Measurements from ENCODE around the gene CHD2. TPM values are rescaled to one million over a fixed set of nuclear protein-coding genes. Genes with fewer than 3 reads are reported as not detected.

CHD2 gene
- polyA plus RNA-seq (2013): 122 TPM

- Histone ChIP-seq H3K4me3 (ENCODE audit: control insufficient read depth in 1 of 7, extremely low read depth in 1 of 7, insufficient read depth in 4 of 7, low read depth in 2 of 7, low read length in 6 of 7) (peak within 1 kb of the TSS; percentile 73 to 100 (median 92)), H3K4me1 (ENCODE audit: control extremely low read depth in 1 of 4, control insufficient read depth in 4 of 4, insufficient read depth in 4 of 4, low read length in 3 of 4) (peaks cover 12 to 27% (median 20%) of the 10 kb centered on the region in 4 experiments), H3K9me3 (ENCODE audit: control extremely low read depth in 1 of 5, control insufficient read depth in 4 of 5, insufficient read depth in 2 of 5, low read depth in 1 of 5, low read length in 4 of 5) (no peaks in the 10 kb centered on the region), H3K36me3 (ENCODE audit: control insufficient read depth in 4 of 4, insufficient read depth in 4 of 4, low read length in 3 of 4) (peaks cover 9 to 30% (median 18%) of the 10 kb centered on the region in 4 experiments), H3K27ac (ENCODE audit: insufficient read depth in 1 of 2, low read depth in 1 of 2, low read length in 2 of 2, poor library complexity in 1 of 2, severe bottlenecking in 2 of 2) (peak within 1 kb of the TSS; percentile 99 to 100), H3K27me3 (replicated peaks in 2 of 5; ENCODE audit: control insufficient read depth in 4 of 5, insufficient read depth in 5 of 5, low read length in 4 of 5) (no peaks in the 10 kb centered on the region)
- ChIA-PET POLR2A (interaction anchor here (0.6 to 2.4 kb wide), 10 partner anchors 13 to 110 kb away, joined by 3 to 44 read pairs (median 4); no protein-coding TSS in a partner anchor), CTCF (interaction anchor here (0.7 to 2.3 kb wide), 13 partner anchors 9 to 103 kb away, joined by 3 to 17 read pairs (median 6); no protein-coding TSS in a partner anchor)
- WGBS (ENCODE audit: insufficient coverage): 0% methylated on average over 10 of the region's 15 CpGs
- peak; percentile 91 to 95 (median 93) for DNase-seq
These were observed at the start of gene CHD2 for GRCh38 chr15:92899948-92900730. Gene CHD2, plus strand, starts transcription at chr15:92900324. Its CDS starts 914 bp downstream, at chr15:92901238.

GRCh38 chr15:92853222-92853621, 46.9 kb upstream of the CHD2 start:
- no peak for DNase-seq
- H3K27ac ChIP-seq (ENCODE audit: insufficient read depth in 1 of 2, low read depth in 1 of 2, low read length in 2 of 2, poor library complexity in 1 of 2, severe bottlenecking in 2 of 2): no peak overlapping the region
- CTCF ChIA-PET: interaction anchor here (0.7 to 1.6 kb wide), 3 partner anchors 22 to 49 kb away, joined by 3 to 6 read pairs (median 3); no protein-coding TSS in a partner anchor
- peaks cover 2 to 19% (median 6%) of the 10 kb centered on the region in 4 experiments for H3K4me1 ChIP-seq (ENCODE audit: control extremely low read depth in 1 of 4, control insufficient read depth in 4 of 4, insufficient read depth in 4 of 4, low read length in 3 of 4)
- WGBS (ENCODE audit: insufficient coverage): 84% methylated on average over 9 of the region's 9 CpGs
- no peaks in the 10 kb centered on the region for H3K36me3 ChIP-seq (ENCODE audit: control insufficient read depth in 4 of 4, insufficient read depth in 4 of 4, low read length in 3 of 4)
- no peak overlapping the region for H3K4me3 ChIP-seq (ENCODE audit: control insufficient read depth in 1 of 7, extremely low read depth in 1 of 7, insufficient read depth in 4 of 7, low read depth in 2 of 7, low read length in 6 of 7)
- no peaks in the 10 kb centered on the region for H3K27me3 ChIP-seq (replicated peaks in 2 of 5; ENCODE audit: control insufficient read depth in 4 of 5, insufficient read depth in 5 of 5, low read length in 4 of 5)
- POLR2A ChIA-PET: interaction anchor here (1.4 kb wide), 1 partner anchor 29 kb away, joined by 6 read pairs; no protein-coding TSS in a partner anchor
- H3K9me3 ChIP-seq (ENCODE audit: control extremely low read depth in 1 of 5, control insufficient read depth in 4 of 5, insufficient read depth in 2 of 5, low read depth in 1 of 5, low read length in 4 of 5): no peaks in the 10 kb centered on the region

GRCh38 chr15:92861742-92862141, 38.4 kb upstream of the CHD2 start:
- no peaks in the 10 kb centered on the region for H3K27me3 ChIP-seq (replicated peaks in 2 of 5; ENCODE audit: control insufficient read depth in 4 of 5, insufficient read depth in 5 of 5, low read length in 4 of 5)
- no CpG with 5 or more reads among the region's 1 CpG for WGBS (ENCODE audit: insufficient coverage)
- DNase-seq: no peak
- no peaks in the 10 kb centered on the region for H3K36me3 ChIP-seq (ENCODE audit: control insufficient read depth in 4 of 4, insufficient read depth in 4 of 4, low read length in 3 of 4)
- ChIA-PET POLR2A (no interaction called here), CTCF (interaction anchor here (1.5 kb wide), 1 partner anchor 10 kb away, joined by 4 read pairs; no protein-coding TSS in a partner anchor)
- peaks cover 0 to 4% (median 0%) of the 10 kb centered on the region in 4 experiments for H3K4me1 ChIP-seq (ENCODE audit: control extremely low read depth in 1 of 4, control insufficient read depth in 4 of 4, insufficient read depth in 4 of 4, low read length in 3 of 4)
- no peak overlapping the region for H3K27ac ChIP-seq (ENCODE audit: insufficient read depth in 1 of 2, low read depth in 1 of 2, low read length in 2 of 2, poor library complexity in 1 of 2, severe bottlenecking in 2 of 2)
- peaks cover 3 to 15% (median 5%) of the 10 kb centered on the region in 5 experiments for H3K9me3 ChIP-seq (ENCODE audit: control extremely low read depth in 1 of 5, control insufficient read depth in 4 of 5, insufficient read depth in 2 of 5, low read depth in 1 of 5, low read length in 4 of 5)
- no peak overlapping the region for H3K4me3 ChIP-seq (ENCODE audit: control insufficient read depth in 1 of 7, extremely low read depth in 1 of 7, insufficient read depth in 4 of 7, low read depth in 2 of 7, low read length in 6 of 7)

- Histone ChIP-seq H3K27me3 (replicated peaks in 2 of 5; ENCODE audit: control insufficient read depth in 4 of 5, insufficient read depth in 5 of 5, low read length in 4 of 5) (no peaks in the 10 kb centered on the region), H3K4me3 (ENCODE audit: control insufficient read depth in 1 of 7, extremely low read depth in 1 of 7, insufficient read depth in 4 of 7, low read depth in 2 of 7, low read length in 6 of 7) (no peak overlapping the region), H3K36me3 (ENCODE audit: control insufficient read depth in 4 of 4, insufficient read depth in 4 of 4, low read length in 3 of 4) (no peaks in the 10 kb centered on the region), H3K27ac (ENCODE audit: insufficient read depth in 1 of 2, low read depth in 1 of 2, low read length in 2 of 2, poor library complexity in 1 of 2, severe bottlenecking in 2 of 2) (no peak overlapping the region), H3K9me3 (ENCODE audit: control extremely low read depth in 1 of 5, control insufficient read depth in 4 of 5, insufficient read depth in 2 of 5, low read depth in 1 of 5, low read length in 4 of 5) (peaks cover 3 to 15% (median 5%) of the 10 kb centered on the region in 5 experiments), H3K4me1 (ENCODE audit: control extremely low read depth in 1 of 4, control insufficient read depth in 4 of 4, insufficient read depth in 4 of 4, low read length in 3 of 4) (peaks cover 0 to 4% (median 0%) of the 10 kb centered on the region in 4 experiments)
- 100% methylated on average over 1 of the region's 1 CpG for WGBS (ENCODE audit: insufficient coverage)
- DNase-seq: no peak
- ChIA-PET CTCF (interaction anchor here (0.7 to 1.1 kb wide), 2 partner anchors 15 to 34 kb away, joined by 3 read pairs; no protein-coding TSS in a partner anchor), POLR2A (no interaction called here)
These were observed 35.9 kb upstream of the CHD2 start for GRCh38 chr15:92864127-92864814.

GRCh38 chr15:92869263-92869940, 30.7 kb upstream of the CHD2 start:
- H3K27me3 ChIP-seq (replicated peaks in 2 of 5; ENCODE audit: control insufficient read depth in 4 of 5, insufficient read depth in 5 of 5, low read length in 4 of 5): no peaks in the 10 kb centered on the region
- no peak overlapping the region for H3K4me3 ChIP-seq (ENCODE audit: control insufficient read depth in 1 of 7, extremely low read depth in 1 of 7, insufficient read depth in 4 of 7, low read depth in 2 of 7, low read length in 6 of 7)
- CTCF ChIA-PET: interaction anchor here (0.6 to 0.9 kb wide), 2 partner anchors 25 to 37 kb away, joined by 3 to 4 read pairs; no protein-coding TSS in a partner anchor
- no peaks in the 10 kb centered on the region for H3K4me1 ChIP-seq (ENCODE audit: control extremely low read depth in 1 of 4, control insufficient read depth in 4 of 4, insufficient read depth in 4 of 4, low read length in 3 of 4)
- H3K36me3 ChIP-seq (ENCODE audit: control insufficient read depth in 4 of 4, insufficient read depth in 4 of 4, low read length in 3 of 4): no peaks in the 10 kb centered on the region
- H3K9me3 ChIP-seq (ENCODE audit: control extremely low read depth in 1 of 5, control insufficient read depth in 4 of 5, insufficient read depth in 2 of 5, low read depth in 1 of 5, low read length in 4 of 5): peaks cover 0 to 3% (median under 1%) of the 10 kb centered on the region in 5 experiments
- no peak overlapping the region for H3K27ac ChIP-seq (ENCODE audit: insufficient read depth in 1 of 2, low read depth in 1 of 2, low read length in 2 of 2, poor library complexity in 1 of 2, severe bottlenecking in 2 of 2)
- no peak for DNase-seq
- POLR2A ChIA-PET: no interaction called here
- whole genome bisulfite sequencing (ENCODE audit: insufficient coverage): 94% methylated on average over 3 of the region's 4 CpGs

GRCh38 chr15:92870010-92870591, 30.0 kb upstream of the CHD2 start:
- Histone ChIP-seq H3K4me1 (ENCODE audit: control extremely low read depth in 1 of 4, control insufficient read depth in 4 of 4, insufficient read depth in 4 of 4, low read length in 3 of 4) (no peaks in the 10 kb centered on the region), H3K27me3 (replicated peaks in 2 of 5; ENCODE audit: control insufficient read depth in 4 of 5, insufficient read depth in 5 of 5, low read length in 4 of 5) (no peaks in the 10 kb centered on the region), H3K9me3 (ENCODE audit: control extremely low read depth in 1 of 5, control insufficient read depth in 4 of 5, insufficient read depth in 2 of 5, low read depth in 1 of 5, low read length in 4 of 5) (no peaks in the 10 kb centered on the region), H3K27ac (ENCODE audit: insufficient read depth in 1 of 2, low read depth in 1 of 2, low read length in 2 of 2, poor library complexity in 1 of 2, severe bottlenecking in 2 of 2) (no peak overlapping the region), H3K36me3 (ENCODE audit: control insufficient read depth in 4 of 4, insufficient read depth in 4 of 4, low read length in 3 of 4) (no peaks in the 10 kb centered on the region), H3K4me3 (ENCODE audit: control insufficient read depth in 1 of 7, extremely low read depth in 1 of 7, insufficient read depth in 4 of 7, low read depth in 2 of 7, low read length in 6 of 7) (no peak overlapping the region)
- no peak for DNase-seq
- ChIA-PET CTCF (interaction anchor here (0.8 to 0.9 kb wide), 2 partner anchors 38 to 60 kb away, joined by 3 to 4 read pairs; no protein-coding TSS in a partner anchor), POLR2A (no interaction called here)
- WGBS (ENCODE audit: insufficient coverage): 87% methylated on average over 9 of the region's 9 CpGs
